ENCODE measurements around the gene NBPF11.
"Not testable (repeated sequence)": the region's sequence is repeated elsewhere in the genome, so short reads cannot be mapped to it uniquely, and the experiment has no call there.

DNA sequence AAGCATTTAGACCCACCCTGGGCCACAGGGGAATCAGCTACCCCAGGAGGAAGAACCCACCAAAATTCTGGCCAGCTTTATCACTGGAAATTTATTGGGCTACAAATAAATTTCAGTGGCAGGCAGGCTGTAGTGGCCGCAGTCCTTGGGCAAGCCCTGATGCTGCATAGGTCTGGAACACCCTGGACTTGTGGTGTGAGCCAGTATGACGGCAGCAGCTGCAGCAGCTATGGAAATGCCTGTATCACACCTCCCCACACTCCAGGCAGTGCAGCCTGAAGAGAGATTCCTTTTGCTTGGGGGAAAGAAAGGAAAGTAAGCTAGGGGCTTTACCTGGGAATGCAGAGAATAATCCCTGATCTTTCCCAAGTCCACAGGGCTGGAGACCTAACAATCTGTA is 56.3 kb downstream of the NBPF11 start:
- TF ChIP-seq, protein P1, sequence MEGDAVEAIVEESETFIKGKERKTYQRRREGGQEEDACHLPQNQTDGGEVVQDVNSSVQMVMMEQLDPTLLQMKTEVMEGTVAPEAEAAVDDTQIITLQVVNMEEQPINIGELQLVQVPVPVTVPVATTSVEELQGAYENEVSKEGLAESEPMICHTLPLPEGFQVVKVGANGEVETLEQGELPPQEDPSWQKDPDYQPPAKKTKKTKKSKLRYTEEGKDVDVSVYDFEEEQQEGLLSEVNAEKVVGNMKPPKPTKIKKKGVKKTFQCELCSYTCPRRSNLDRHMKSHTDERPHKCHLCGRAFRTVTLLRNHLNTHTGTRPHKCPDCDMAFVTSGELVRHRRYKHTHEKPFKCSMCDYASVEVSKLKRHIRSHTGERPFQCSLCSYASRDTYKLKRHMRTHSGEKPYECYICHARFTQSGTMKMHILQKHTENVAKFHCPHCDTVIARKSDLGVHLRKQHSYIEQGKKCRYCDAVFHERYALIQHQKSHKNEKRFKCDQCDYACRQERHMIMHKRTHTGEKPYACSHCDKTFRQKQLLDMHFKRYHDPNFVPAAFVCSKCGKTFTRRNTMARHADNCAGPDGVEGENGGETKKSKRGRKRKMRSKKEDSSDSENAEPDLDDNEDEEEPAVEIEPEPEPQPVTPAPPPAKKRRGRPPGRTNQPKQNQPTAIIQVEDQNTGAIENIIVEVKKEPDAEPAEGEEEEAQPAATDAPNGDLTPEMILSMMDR (IDR thresholded peaks at IDR 0.05 in 4 of 5, conservative IDR thresholded peaks at IDR 0.05 in 1 of 5) = not testable (repeated sequence)
- not testable (repeated sequence) for TF ChIP-seq POLR2A (IDR thresholded peaks at IDR 0.05)

Measured in gastrocnemius medialis (tissue), 4 donors.